ENCODE data around the gene LCN1.

LCN1 gene

GRCh38 chr9:135494791-135495559 lies 26.3 kb upstream of the LCN1 start:
- H3K27me3 ChIP-seq (ENCODE audit: low read depth) = no peaks in the 10 kb centered on the region

GRCh38 chr9:135498381-135499126 lies 22.7 kb upstream of the LCN1 start:
- no peak for DNase-seq (ENCODE audit: low spot score in 2 of 2)
- Histone ChIP-seq H3K4me3 (no peak overlapping the region), H3K27me3 (ENCODE audit: low read depth) (no peaks in the 10 kb centered on the region), H3K4me1 (peaks cover 4% of the 10 kb centered on the region; the same call in 1 of the 2 replicates), H3K36me3 (replicated peaks) (peaks cover 22% of the 10 kb centered on the region), H3K9me3 (no peaks in the 10 kb centered on the region)
- in situ Hi-C loops (cut with MboI; ENCODE audit: low sequenced_read_pairs) = no loop called here

More at GRCh38 chr9:135494791-135495559, 26.3 kb upstream of the LCN1 start:
- in situ Hi-C loops (cut with MboI; ENCODE audit: low sequenced_read_pairs) = no loop called here
- no peak overlapping the region for H3K4me3 ChIP-seq
- no peak for DNase-seq (ENCODE audit: low spot score in 2 of 2)
- H3K4me1 ChIP-seq = peaks cover 4% of the 10 kb centered on the region; the same call in 1 of the 2 replicates
- no peaks in the 10 kb centered on the region for H3K9me3 ChIP-seq
- no peaks in the 10 kb centered on the region for H3K36me3 ChIP-seq (replicated peaks)

- peaks cover 31% of the 10 kb centered on the region for H3K36me3 ChIP-seq (replicated peaks)
- H3K4me1 ChIP-seq = peaks cover 4% of the 10 kb centered on the region; the same call in 1 of the 2 replicates
- peak; percentile 85 to 96 for DNase-seq (ENCODE audit: low spot score in 2 of 2)
- no peaks in the 10 kb centered on the region for H3K27me3 ChIP-seq (ENCODE audit: low read depth)
- in situ Hi-C loops (cut with MboI; ENCODE audit: low sequenced_read_pairs) = no loop called here
- H3K4me3 ChIP-seq = peak overlapping the region; percentile 87
- no peaks in the 10 kb centered on the region for H3K9me3 ChIP-seq
Observed at GRCh38 chr9:135499326-135500070, 21.7 kb upstream of the LCN1 start.

DNA sequence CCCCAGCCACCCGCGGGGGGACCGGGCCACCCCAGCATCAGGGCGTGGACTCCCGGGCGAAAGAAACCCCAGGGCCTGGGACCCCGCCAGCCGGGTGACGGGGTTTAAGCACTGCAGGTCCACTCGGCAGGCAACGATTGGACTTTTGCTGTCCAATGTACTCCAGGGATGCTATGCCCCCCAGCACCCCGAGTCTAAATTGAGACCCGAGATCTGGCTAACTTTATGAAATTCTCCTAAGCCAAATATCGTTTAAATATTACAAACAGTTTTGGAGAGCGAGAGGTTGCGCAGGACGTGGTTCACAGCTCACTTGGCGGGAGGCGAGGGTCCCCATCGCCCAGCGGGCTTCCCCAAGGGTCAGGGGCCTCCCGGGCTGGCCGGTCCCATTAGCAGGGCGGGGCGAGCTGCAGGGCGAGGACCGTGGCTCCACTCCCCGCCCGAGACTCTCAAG lies 21.1 kb upstream of the LCN1 start:
- no peak for DNase-seq (ENCODE audit: low spot score in 2 of 2)
- H3K9me3 ChIP-seq = no peaks in the 10 kb centered on the region
- peak overlapping the region; percentile 87 for H3K4me3 ChIP-seq
- peaks cover 4% of the 10 kb centered on the region; the same call in 1 of the 2 replicates for H3K4me1 ChIP-seq
- peaks cover 37% of the 10 kb centered on the region for H3K36me3 ChIP-seq (replicated peaks)
- in situ Hi-C loops (cut with MboI; ENCODE audit: low sequenced_read_pairs) = no loop called here
- H3K27me3 ChIP-seq (ENCODE audit: low read depth) = no peaks in the 10 kb centered on the region

DNA sequence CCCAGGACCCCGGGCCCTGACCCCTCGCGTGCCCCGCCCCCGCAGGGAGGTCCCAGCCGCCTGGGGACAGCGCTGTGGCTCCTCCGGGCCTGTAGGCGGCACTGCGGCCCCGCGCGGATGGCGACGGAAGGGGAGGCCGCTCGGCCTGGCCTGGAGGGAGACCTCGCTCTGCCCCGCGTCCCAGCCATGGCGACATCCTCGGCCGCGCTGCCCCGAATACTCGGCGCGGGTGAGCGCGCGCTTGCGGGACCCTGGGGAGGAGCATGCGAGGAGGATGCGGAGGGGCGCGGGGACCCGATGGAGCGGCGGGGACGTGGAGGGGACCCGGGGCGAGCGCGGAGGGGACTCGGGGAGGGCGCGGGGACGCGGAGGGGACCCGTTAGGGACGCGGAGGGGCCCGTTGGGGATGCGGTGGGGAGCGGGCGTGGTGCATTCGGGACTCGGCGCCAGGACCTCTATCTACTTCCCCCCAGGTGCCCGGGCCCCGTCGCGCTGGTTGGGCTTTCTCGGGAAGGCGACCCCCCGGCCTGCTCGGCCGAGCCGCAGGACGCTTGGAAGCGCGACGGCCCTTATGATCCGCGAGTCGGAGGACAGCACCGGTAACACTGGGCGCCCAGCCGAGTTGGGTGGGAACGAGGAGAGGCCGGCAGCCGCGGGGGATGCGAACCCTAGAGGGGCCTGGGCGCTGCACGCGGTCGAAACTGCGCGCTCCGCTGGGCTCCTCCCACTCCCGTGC lies 20.5 kb upstream of the LCN1 start, which contains the start of gene MRPS2:
MRPS2 (plus strand) TSS at position 158 of the 736 bp plus-strand sequence; CDS start at position 187, 29 bp downstream.
- Histone ChIP-seq H3K9me3 (no peaks in the 10 kb centered on the region), H3K36me3 (replicated peaks) (peaks cover 40% of the 10 kb centered on the region), H3K4me3 (peak within 1 kb of the TSS; percentile 87), H3K27me3 (ENCODE audit: low read depth) (no peaks in the 10 kb centered on the region), H3K4me1 (peaks cover 4% of the 10 kb centered on the region; the same call in 1 of the 2 replicates)
- DNase-seq (ENCODE audit: low spot score in 2 of 2) = peak; percentile 73 to 91
- in situ Hi-C loops (cut with MboI; ENCODE audit: low sequenced_read_pairs) = no loop called here

DNA sequence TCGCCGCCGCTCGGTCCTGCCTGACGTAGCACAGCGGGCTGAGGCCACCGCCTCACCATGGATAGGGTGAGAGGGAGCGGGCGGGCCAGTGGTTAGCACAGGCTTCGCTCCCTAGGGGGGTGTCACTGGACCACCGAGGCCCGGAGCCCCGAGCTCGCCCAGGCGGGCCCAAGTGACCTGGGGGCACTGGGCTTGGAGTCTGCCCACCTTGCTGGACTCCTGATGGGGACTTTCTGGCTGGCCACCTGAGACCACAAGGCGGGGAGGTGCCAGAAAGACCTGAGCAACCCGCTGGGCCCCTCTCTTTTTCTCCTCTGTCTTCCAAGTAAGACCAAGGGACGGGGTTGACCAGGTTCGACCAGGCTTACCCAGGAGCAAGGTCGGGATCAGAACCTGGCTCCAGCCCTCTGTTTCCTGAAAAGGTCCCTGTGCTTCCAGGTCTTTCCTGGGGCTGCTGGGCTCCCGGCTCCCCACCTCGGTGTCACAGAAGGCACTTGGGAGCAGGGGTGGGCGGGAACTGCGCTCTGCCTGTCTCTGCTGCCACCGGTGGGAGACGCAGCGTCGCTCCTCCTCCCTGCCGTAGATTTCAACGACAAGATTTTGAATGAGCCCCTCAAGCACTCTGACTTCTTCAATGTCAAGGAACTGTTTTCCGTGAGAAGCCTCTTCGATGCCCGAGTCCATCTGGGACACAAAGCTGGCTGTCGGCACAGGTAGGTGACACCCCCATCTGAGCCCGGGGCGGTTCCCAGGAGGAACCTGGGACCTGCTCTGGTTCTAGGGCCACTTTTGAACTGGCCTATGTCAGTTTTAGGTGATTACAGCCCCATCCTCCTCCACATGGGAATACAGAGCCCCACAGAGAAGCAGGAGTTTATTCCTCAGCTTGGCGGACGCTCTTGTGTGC lies 19.7 kb upstream of the LCN1 start:
- in situ Hi-C loops (cut with MboI; ENCODE audit: low sequenced_read_pairs) = no loop called here
- peak overlapping the region; percentile 87 for H3K4me3 ChIP-seq
- no peaks in the 10 kb centered on the region for H3K9me3 ChIP-seq
- H3K27me3 ChIP-seq (ENCODE audit: low read depth) = no peaks in the 10 kb centered on the region
- H3K4me1 ChIP-seq = peaks cover 4% of the 10 kb centered on the region; the same call in 1 of the 2 replicates
- H3K36me3 ChIP-seq (replicated peaks) = peaks cover 40% of the 10 kb centered on the region
- peak; percentile 49 to 78 for DNase-seq (ENCODE audit: low spot score in 2 of 2)

DNA sequence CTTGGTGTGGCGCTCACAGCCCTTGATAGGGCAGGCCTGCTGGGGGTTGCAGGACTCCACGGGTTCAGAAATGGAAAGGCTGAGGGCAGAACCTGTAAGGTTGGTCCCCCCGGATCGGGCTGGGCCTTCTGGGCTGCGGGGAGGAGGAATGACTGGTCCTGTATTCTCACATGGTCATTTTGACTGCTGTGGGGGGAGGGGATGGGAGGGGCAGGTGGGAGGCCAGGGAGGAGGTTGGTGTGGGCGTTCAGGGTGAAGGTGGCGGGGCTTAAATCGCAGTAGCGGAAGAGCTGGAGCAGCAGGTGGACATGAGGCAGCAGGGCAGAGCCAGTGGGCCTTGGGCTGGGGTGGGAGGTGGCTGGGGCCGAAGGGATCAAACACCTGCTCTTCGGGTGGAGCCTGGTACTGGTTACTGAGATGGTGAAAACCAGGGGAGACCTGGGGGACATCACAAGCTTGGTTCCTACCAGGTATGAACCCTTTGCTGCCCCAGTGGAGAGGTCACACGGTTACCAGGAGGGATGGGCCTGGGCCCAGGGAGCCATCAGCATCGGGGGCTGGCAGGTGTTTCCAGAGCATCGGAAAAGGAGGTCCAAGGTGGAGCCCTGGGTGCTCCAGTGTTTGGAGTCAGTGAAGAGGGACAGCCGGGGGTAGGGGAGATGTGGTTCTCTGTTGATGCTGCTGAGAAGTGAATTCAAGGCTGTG lies 18.9 kb upstream of the LCN1 start:
- in situ Hi-C loops (cut with MboI; ENCODE audit: low sequenced_read_pairs) = no loop called here
- no peaks in the 10 kb centered on the region for H3K9me3 ChIP-seq
- no peak overlapping the region; the same call in 1 of the 2 replicates for H3K4me3 ChIP-seq
- H3K27me3 ChIP-seq (ENCODE audit: low read depth) = no peaks in the 10 kb centered on the region
- peaks cover 4% of the 10 kb centered on the region; the same call in 1 of the 2 replicates for H3K4me1 ChIP-seq
- H3K36me3 ChIP-seq (replicated peaks) = peaks cover 40% of the 10 kb centered on the region
- DNase-seq (ENCODE audit: low spot score in 2 of 2) = no peak

DNA sequence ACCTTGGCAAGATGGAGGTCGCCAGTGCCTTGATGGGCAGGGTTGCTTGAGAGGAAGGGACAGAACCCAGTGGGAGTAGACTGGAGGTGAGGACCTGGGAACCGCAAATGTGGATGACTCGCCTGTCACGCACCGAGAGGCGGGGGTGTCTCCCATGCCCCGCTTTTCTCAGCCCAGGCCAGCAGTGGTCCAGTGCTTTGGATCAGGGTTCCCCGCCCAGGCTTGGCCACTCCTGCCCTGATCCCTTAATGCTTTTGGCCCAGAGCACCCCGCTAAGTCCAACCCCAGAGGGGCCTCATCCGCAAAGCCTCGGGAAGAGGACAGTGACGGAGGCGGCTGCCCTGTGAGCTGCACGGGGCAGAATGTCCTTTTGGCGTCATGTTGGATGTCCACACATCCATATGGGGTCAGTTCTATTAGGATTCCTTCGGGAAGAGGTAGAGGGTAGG lies 18.3 kb upstream of the LCN1 start:
- Histone ChIP-seq H3K4me1 (peaks cover 4% of the 10 kb centered on the region; the same call in 1 of the 2 replicates), H3K4me3 (no peak overlapping the region), H3K36me3 (replicated peaks) (peaks cover 40% of the 10 kb centered on the region), H3K27me3 (ENCODE audit: low read depth) (no peaks in the 10 kb centered on the region), H3K9me3 (no peaks in the 10 kb centered on the region)
- in situ Hi-C loops (cut with MboI; ENCODE audit: low sequenced_read_pairs) = no loop called here
- DNase-seq (ENCODE audit: low spot score in 2 of 2) = no peak

DNA sequence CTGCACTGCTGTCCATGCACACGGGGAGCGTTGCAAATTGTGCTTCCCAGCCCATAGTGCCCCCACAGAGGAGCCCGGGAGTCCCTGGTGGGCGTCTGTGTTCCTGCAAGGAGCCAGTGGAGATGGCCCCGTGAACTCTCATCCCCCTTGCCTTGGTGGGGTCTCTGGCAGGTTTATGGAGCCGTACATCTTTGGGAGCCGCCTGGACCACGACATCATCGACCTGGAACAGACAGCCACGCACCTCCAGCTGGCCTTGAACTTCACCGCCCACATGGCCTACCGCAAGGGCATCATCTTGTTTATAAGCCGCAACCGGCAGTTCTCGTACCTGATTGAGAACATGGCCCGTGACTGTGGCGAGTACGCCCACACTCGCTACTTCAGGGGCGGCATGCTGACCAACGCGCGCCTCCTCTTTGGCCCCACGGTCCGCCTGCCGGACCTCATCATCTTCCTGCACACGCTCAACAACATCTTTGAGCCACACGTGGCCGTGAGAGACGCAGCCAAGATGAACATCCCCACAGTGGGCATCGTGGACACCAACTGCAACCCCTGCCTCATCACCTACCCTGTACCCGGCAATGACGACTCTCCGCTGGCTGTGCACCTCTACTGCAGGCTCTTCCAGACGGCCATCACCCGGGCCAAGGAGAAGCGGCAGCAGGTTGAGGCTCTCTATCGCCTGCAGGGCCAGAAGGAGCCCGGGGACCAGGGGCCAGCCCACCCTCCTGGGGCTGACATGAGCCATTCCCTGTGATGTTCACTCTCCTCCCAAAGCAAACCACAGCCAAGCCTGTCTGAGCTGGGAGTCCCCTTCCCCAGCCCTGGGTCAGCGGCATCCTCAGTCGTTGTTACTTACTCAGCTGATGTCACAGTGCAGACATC lies 17.6 kb upstream of the LCN1 start:
- Histone ChIP-seq H3K36me3 (replicated peaks) (peaks cover 40% of the 10 kb centered on the region), H3K4me3 (no peak overlapping the region), H3K9me3 (no peaks in the 10 kb centered on the region), H3K4me1 (peaks cover 4% of the 10 kb centered on the region; the same call in 1 of the 2 replicates), H3K27me3 (ENCODE audit: low read depth) (no peaks in the 10 kb centered on the region)
- DNase-seq (ENCODE audit: low spot score in 2 of 2) = no peak
- in situ Hi-C loops (cut with MboI; ENCODE audit: low sequenced_read_pairs) = no loop called here

DNA sequence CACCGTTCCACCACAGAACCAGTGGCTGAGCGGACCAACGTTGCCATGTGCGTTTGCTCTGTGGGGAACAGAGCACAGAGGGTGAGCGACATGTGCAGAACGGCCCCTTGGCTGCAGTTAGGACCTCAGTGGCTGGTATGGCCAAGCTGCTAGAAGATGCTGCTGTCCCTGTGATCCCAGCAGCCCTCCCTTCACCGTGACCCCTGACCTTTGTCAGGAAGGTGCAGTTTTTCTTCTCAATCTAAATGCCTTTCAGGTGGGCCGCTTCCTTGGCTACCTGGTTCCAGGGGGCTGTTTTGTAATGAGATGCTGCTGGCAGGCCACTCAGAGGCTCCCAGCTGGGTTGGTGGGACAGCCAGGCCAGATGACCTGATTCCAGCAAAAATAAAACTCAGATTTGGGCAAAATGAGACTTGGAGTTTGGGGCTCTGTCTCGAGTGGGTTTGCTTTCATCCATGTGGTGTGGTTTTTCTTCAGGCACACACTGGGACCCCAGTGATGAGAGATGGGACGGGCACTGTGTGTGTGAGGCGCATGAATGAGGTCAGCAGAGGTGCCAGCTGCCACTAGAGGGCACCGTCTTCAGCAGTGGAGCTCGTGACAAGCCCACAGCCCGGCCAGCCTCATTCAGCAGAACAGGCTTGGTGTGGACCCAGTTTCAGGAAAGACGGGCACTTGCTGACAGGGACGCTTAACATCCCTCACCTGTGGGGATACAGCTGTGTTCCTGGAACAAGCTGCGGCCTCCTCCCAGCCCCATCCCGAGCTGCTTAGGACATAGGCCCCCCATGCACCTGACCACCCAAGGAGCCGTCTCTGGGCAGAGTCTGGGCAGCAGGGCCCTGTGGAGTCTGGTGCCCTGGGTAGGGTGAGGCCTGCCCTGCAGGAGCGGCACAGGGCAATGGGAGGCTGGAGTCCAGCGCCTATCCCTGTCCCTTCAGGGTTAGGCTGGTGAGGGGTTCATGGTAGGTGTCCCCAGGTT lies 16.7 kb upstream of the LCN1 start:
- in situ Hi-C loops (cut with MboI; ENCODE audit: low sequenced_read_pairs) = no loop called here

More for the DNA sequence above, 16.7 kb upstream of the LCN1 start:
- DNase-seq (ENCODE audit: low spot score in 2 of 2) = peak; percentile 32 to 72
- H3K4me1 ChIP-seq = no peaks in the 10 kb centered on the region
- peaks cover 40% of the 10 kb centered on the region for H3K36me3 ChIP-seq (replicated peaks)
- H3K9me3 ChIP-seq = no peaks in the 10 kb centered on the region
- H3K4me3 ChIP-seq = no peak overlapping the region
- H3K27me3 ChIP-seq (ENCODE audit: low read depth) = no peaks in the 10 kb centered on the region

Data from HAP-1 (cell line).